ENCODE results near the gene KPNA5.
"Not testable (repeated sequence)": the region's sequence is repeated elsewhere in the genome, so short reads cannot be mapped to it uniquely, and the experiment has no call there.

Gene KPNA5

GRCh38 chr6:116680880-116681672 lies at the start of gene KPNA5:
TSS of gene KPNA5 (plus strand) at chr6:116681211. CDS start at chr6:116681335, 124 bp downstream.
- DNase-seq (ENCODE audit: low spot score): peak; percentile 95

- no peak for DNase-seq (ENCODE audit: low spot score)
These were observed 49.5 kb upstream of the KPNA5 start for GRCh38 chr6:116631379-116631990.

GRCh38 chr6:116633685-116634084 lies 47.3 kb upstream of the KPNA5 start:
- no peak for DNase-seq (ENCODE audit: low spot score)

- DNase-seq (ENCODE audit: low spot score): no peak
These were observed 32.9 kb upstream of the KPNA5 start for GRCh38 chr6:116648156-116648555.

GRCh38 chr6:116649129-116649528 lies 31.9 kb upstream of the KPNA5 start:
- no peak for DNase-seq (ENCODE audit: low spot score)

- DNase-seq (ENCODE audit: low spot score): no peak
These were observed 29.1 kb upstream of the KPNA5 start for GRCh38 chr6:116651916-116652315.

GRCh38 chr6:116661594-116661993 lies 19.4 kb upstream of the KPNA5 start:
- no peak for DNase-seq (ENCODE audit: low spot score)

GRCh38 chr6:116662202-116662601 lies 18.8 kb upstream of the KPNA5 start:
- no peak for DNase-seq (ENCODE audit: low spot score)

GRCh38 chr6:116663308-116663707 lies 17.7 kb upstream of the KPNA5 start:
- no peak for DNase-seq (ENCODE audit: low spot score)

GRCh38 chr6:116664169-116664568 lies 16.8 kb upstream of the KPNA5 start:
- DNase-seq (ENCODE audit: low spot score): not testable (repeated sequence)

- DNase-seq (ENCODE audit: low spot score): no peak
These were observed 15.5 kb upstream of the KPNA5 start for GRCh38 chr6:116665464-116665863.

- no peak for DNase-seq (ENCODE audit: low spot score)
These were observed 14.1 kb upstream of the KPNA5 start for GRCh38 chr6:116666869-116667268.

GRCh38 chr6:116667623-116668022 lies 13.4 kb upstream of the KPNA5 start:
- DNase-seq (ENCODE audit: low spot score): no peak

GRCh38 chr6:116672306-116672705 lies 8.7 kb upstream of the KPNA5 start:
- DNase-seq (ENCODE audit: low spot score): no peak

GRCh38 chr6:116676021-116676420 lies 5.0 kb upstream of the KPNA5 start:
- DNase-seq (ENCODE audit: low spot score): no peak

GRCh38 chr6:116682334-116682712 lies 1.3 kb downstream of the KPNA5 start:
- DNase-seq (ENCODE audit: low spot score): peak; percentile 43

GRCh38 chr6:116685437-116685993 lies 4.5 kb downstream of the KPNA5 start:
- DNase-seq (ENCODE audit: low spot score): no peak

- DNase-seq (ENCODE audit: low spot score): not testable (repeated sequence)
These were observed 5.6 kb downstream of the KPNA5 start for GRCh38 chr6:116686475-116687101.

GRCh38 chr6:116691154-116691553 lies 10.1 kb downstream of the KPNA5 start:
- DNase-seq (ENCODE audit: low spot score): no peak

- DNase-seq (ENCODE audit: low spot score): not testable (repeated sequence)
These were observed 11.9 kb downstream of the KPNA5 start for GRCh38 chr6:116692873-116693272.

- DNase-seq (ENCODE audit: low spot score): not testable (repeated sequence)
These were observed 12.3 kb downstream of the KPNA5 start for GRCh38 chr6:116693275-116693674.

GRCh38 chr6:116695401-116695800 lies 14.4 kb downstream of the KPNA5 start:
- DNase-seq (ENCODE audit: low spot score): no peak

- no peak for DNase-seq (ENCODE audit: low spot score)
These were observed 16.5 kb downstream of the KPNA5 start for GRCh38 chr6:116697480-116697879.
